Activated CD4-positive, alpha-beta T cell treated with anti-CD3 and anti-CD28 coated beads, Interleukin-2, amount 50 U/mL, for 16 hours (primary cell): Measurements from ENCODE around the gene LGI2.

Source experiments
- DNase-seq: peaks from one replicate; pipeline ENCODE4 v3.0.0-alpha.2; 2020

The LGI2 gene

GRCh38 chr4:24957886-24958285 is 72.9 kb downstream of the LGI2 start:
- no peak for DNase-seq

- DNase-seq: no peak
Observed at GRCh38 chr4:24956763-24957162, 74.0 kb downstream of the LGI2 start.

GRCh38 chr4:24956091-24956490 is 74.7 kb downstream of the LGI2 start:
- no peak for DNase-seq

GRCh38 chr4:24952667-24953066 is 78.1 kb downstream of the LGI2 start:
- DNase-seq: no peak

- no peak for DNase-seq
Observed at GRCh38 chr4:24949970-24950369, 80.8 kb downstream of the LGI2 start.
